K562 (cell line): ENCODE measurements around the gene MMP24OS. TPM values are rescaled to one million over a fixed set of nuclear protein-coding genes. Genes with fewer than 3 reads are reported as not detected.

ENCODE experiments used
- ARID3B ChIP-seq: fragments of 250-450 bp; sonication (Bioruptor Pico); IDR thresholded peaks from 2 replicates; pipeline ENCODE4 v1.4.0; 2020; ENCODE audit warnings: borderline replicate concordance
- BCOR ChIP-seq: fragments of 450-650 bp; IDR thresholded peaks from 2 replicates; pipeline ENCODE4 v1.6.1; 2016
- HCFC1 ChIP-seq: IDR thresholded peaks from 2 replicates; pipeline ENCODE4 v1.6.1; 2012; ENCODE audit warnings: low read depth, low read length, improper control_type of control experiment
- HDAC1 ChIP-seq, 2 experiments: fragments of 450-650 bp; IDR thresholded peaks; 2 replicates each; pipeline ENCODE4 v1.6.1; 2016 to 2017; ENCODE audit warnings: inconsistent platforms in 1 of 2, mild to moderate bottlenecking in 1 of 2, moderate library complexity in 1 of 2
- L3MBTL2 ChIP-seq: fragments of 450-650 bp; IDR thresholded peaks from 2 replicates; pipeline ENCODE4 v1.6.1; 2016; ENCODE audit warnings: mild to moderate bottlenecking, moderate library complexity
- MNT ChIP-seq, 2 experiments: fragments of 450-650 bp; conservative IDR thresholded peaks; 2 replicates each; pipeline ENCODE4 v1.6.1; 2017; ENCODE audit warnings: mild to moderate bottlenecking in 2 of 2, moderate library complexity in 2 of 2
- NEUROD1 ChIP-seq: fragments of 150-350 bp; IDR thresholded peaks from 2 replicates; pipeline ENCODE4 v1.6.1; 2014; ENCODE audit warnings: borderline replicate concordance, low read length, low read depth; ENCODE audit not compliant: partially characterized antibody
- NUFIP1 ChIP-seq: fragments of 450-650 bp; IDR thresholded peaks from 2 replicates; pipeline ENCODE4 v1.6.1; 2018; ENCODE audit not compliant: partially characterized antibody
- RBM15 ChIP-seq: fragments of 200-400 bp; formaldehyde crosslinking; IDR thresholded peaks from 2 replicates; pipeline ENCODE4 v1.6.1; 2018; ENCODE audit warnings: mild to moderate bottlenecking, low read length, moderate library complexity; ENCODE audit not compliant: insufficient read depth
- SIRT6 ChIP-seq: IDR thresholded peaks from one replicate; pipeline ENCODE4 v1.6.1; 2012; ENCODE audit warnings: low read depth, mild to moderate bottlenecking, control low read depth, inconsistent platforms, low read length, moderate library complexity
- SUPT5H ChIP-seq: fragments of 450-650 bp; IDR thresholded peaks from 2 replicates; pipeline ENCODE4 v1.6.1; 2016
- TAF1 ChIP-seq: IDR thresholded peaks from 2 replicates; pipeline ENCODE4 v1.6.1; 2011; ENCODE audit warnings: mild to moderate bottlenecking, low read length, moderate library complexity; ENCODE audit not compliant: insufficient read depth, control insufficient read depth, severe bottlenecking; ENCODE audit errors: extremely low read depth
- TSC22D4 ChIP-seq: fragments of 450-650 bp; IDR thresholded peaks from 2 replicates; pipeline ENCODE4 v1.6.1; 2016; ENCODE audit warnings: missing genetic modification characterization, missing biosample characterization, control low read depth
- ZNF175 ChIP-seq: fragments of 200-800 bp; sonication (Bioruptor generic); IDR thresholded peaks from 2 replicates; pipeline ENCODE4 v1.6.1; 2016; ENCODE audit warnings: low read depth, mild to moderate bottlenecking, missing genetic modification characterization, missing compliant biosample characterization
- ZNF449 ChIP-seq: fragments of 250-450 bp; sonication (Bioruptor Pico); IDR thresholded peaks from 2 replicates; pipeline ENCODE4 v1.8.0; 2022; ENCODE audit warnings: moderate library complexity, mild to moderate bottlenecking, inconsistent platforms
- polyA plus RNA-seq, 8 experiments: library from polyadenylated mRNA; depleted of rRNA in 4 of 8; stranded (reverse) in 5 of 8; unstranded in 3 of 8; fragments of >200 nt; fragmentation: Nextera tagmentation in 2 of 8; fragmentation: Illumina TruSeq in 1 of 8; extraction: Ambion mirVana in 2 of 8; extraction: Trizol in 1 of 8; gene quantifications; 2 replicates each; pipeline versions ENCODE4 v1.2.1 to v1.2.3, GENCODE V29; 2011 to 2014; ENCODE audit warnings: inconsistent platforms in 1 of 8, missing spikeins in 1 of 8
- total RNA-seq, 7 experiments: library from RNA; depleted of rRNA in 6 of 7; stranded (reverse); fragments of >200 nt in 6 of 7; fragmentation: Illumina TruSeq in 2 of 7; extraction: Trizol in 2 of 7; gene quantifications; 2 replicates each; pipeline versions ENCODE4 v1.2.1 to v1.2.3, GENCODE V29; 2011 to 2021; ENCODE audit warnings: low replicate concordance in 1 of 7
- TF ChIP-seq, protein P1 (sequence below): fragments of 250-450 bp; sonication (Bioruptor Pico); IDR thresholded peaks from 2 replicates; pipeline ENCODE4 v1.4.0; 2020; ENCODE audit warnings: mild to moderate bottlenecking, moderate library complexity
- TF ChIP-seq, protein P2 (sequence below): fragments of 450-650 bp; formaldehyde crosslinking; IDR thresholded peaks from 2 replicates; pipeline ENCODE4 v1.4.0; 2020; ENCODE audit warnings: mild to moderate bottlenecking, moderate library complexity

The MMP24OS gene
- total and polyA plus RNA-seq, 9 of the 15 experiments (the other 6 are each of a cell fraction or from before 2014, with no cell fraction given): 0.92 to 41.5 (median 11.4) TPM

DNA sequence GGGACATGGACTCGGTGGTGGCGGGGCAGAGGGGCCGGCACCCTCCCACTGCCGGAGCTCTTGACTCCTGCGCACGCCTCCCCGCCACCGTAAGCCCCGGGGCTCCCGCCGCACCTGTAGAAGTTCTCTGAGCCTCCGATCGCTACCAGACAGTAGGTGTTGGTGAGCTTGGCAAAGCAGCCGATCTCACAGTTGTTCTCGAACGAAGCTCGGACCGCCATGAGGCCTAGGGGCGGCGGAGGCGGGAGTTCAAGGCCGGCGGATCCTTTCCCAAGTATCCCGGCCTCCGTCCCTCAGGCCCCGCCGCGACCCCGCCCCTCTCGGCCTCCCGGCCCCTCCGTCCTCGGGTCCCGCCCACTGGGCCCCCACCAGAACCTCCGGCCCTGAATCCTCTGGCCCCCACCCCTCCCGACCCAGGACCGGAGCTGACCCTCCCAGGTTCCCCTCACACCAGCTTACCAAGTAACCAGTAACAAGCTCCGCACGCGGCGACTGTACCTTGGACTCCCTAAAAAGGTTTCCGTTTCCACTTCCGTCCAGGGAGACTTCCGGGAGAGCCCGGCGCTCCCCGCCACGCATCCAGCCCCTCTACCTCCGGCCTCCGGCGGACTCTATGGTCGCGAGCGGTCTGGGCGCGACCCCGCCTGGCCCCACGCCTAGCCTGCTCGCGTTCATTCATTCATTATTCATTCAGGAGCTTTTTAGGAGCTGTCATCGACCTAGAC is 6.5 kb upstream of the MMP24OS start, which contains the start of gene EIF6 (continued):
- TF ChIP-seq, protein P1, sequence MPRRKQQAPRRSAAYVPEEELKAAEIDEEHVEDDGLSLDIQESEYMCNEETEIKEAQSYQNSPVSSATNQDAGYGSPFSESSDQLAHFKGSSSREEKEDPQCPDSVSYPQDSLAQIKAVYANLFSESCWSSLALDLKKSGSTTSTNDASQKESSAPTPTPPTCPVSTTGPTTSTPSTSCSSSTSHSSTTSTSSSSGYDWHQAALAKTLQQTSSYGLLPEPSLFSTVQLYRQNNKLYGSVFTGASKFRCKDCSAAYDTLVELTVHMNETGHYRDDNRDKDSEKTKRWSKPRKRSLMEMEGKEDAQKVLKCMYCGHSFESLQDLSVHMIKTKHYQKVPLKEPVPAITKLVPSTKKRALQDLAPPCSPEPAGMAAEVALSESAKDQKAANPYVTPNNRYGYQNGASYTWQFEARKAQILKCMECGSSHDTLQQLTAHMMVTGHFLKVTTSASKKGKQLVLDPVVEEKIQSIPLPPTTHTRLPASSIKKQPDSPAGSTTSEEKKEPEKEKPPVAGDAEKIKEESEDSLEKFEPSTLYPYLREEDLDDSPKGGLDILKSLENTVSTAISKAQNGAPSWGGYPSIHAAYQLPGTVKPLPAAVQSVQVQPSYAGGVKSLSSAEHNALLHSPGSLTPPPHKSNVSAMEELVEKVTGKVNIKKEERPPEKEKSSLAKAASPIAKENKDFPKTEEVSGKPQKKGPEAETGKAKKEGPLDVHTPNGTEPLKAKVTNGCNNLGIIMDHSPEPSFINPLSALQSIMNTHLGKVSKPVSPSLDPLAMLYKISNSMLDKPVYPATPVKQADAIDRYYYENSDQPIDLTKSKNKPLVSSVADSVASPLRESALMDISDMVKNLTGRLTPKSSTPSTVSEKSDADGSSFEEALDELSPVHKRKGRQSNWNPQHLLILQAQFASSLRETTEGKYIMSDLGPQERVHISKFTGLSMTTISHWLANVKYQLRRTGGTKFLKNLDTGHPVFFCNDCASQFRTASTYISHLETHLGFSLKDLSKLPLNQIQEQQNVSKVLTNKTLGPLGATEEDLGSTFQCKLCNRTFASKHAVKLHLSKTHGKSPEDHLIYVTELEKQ (CRISPR knock-in tag): no peak
- peak; percentile 41; the same call in 1 of the 2 replicates for TF ChIP-seq L3MBTL2
- peak; percentile 87 to 94 for TF ChIP-seq MNT (conservative IDR thresholded peaks at IDR 0.05)
- TF ChIP-seq NEUROD1: no peak
- no peak for TF ChIP-seq ZNF175 (CRISPR knock-in tag)
- TF ChIP-seq ZNF449 (CRISPR knock-in tag): peak; percentile 66; the same call in 1 of the 2 replicates
- TF ChIP-seq TSC22D4: no peak
- peak; percentile 86 for TF ChIP-seq SUPT5H
- no peak for TF ChIP-seq SIRT6
- no peak for TF ChIP-seq RBM15
- TF ChIP-seq HDAC1 (IDR thresholded peaks at IDR 0.05): peak; percentile 77 to 91; a peak in 3 of 4 replicates
- peak; percentile 84 for TF ChIP-seq TAF1
- peak; percentile 79 for TF ChIP-seq HCFC1
- TF ChIP-seq, protein P2, sequence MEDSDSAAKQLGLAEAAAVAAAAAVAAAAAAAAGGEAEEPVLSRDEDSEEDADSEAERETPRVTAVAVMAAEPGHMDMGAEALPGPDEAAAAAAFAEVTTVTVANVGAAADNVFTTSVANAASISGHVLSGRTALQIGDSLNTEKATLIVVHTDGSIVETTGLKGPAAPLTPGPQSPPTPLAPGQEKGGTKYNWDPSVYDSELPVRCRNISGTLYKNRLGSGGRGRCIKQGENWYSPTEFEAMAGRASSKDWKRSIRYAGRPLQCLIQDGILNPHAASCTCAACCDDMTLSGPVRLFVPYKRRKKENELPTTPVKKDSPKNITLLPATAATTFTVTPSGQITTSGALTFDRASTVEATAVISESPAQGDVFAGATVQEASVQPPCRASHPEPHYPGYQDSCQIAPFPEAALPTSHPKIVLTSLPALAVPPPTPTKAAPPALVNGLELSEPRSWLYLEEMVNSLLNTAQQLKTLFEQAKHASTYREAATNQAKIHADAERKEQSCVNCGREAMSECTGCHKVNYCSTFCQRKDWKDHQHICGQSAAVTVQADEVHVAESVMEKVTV (CRISPR knock-in tag): no peak
- no peak for TF ChIP-seq ARID3B (CRISPR knock-in tag)
- TF ChIP-seq BCOR: 0 out of 2 replicates have a peak, but pooled peaks have one; percentile 6
- TF ChIP-seq NUFIP1: no peak
